WI38 (cell line): ENCODE results near the gene CAMK1G.

ENCODE experiments used
- H3K4me3 ChIP-seq: 2 replicates; pipeline ENCODE4 v1.5.1; 2011; ENCODE audit warnings: low read depth, mild to moderate bottlenecking, control low read depth, low read length
- TF ChIP-seq, protein P1 (sequence below): IDR thresholded peaks from 2 replicates; pipeline ENCODE4 v1.5.1; 2012; ENCODE audit warnings: low read depth, mild to moderate bottlenecking, control low read depth, low read length

The CAMK1G gene

DNA sequence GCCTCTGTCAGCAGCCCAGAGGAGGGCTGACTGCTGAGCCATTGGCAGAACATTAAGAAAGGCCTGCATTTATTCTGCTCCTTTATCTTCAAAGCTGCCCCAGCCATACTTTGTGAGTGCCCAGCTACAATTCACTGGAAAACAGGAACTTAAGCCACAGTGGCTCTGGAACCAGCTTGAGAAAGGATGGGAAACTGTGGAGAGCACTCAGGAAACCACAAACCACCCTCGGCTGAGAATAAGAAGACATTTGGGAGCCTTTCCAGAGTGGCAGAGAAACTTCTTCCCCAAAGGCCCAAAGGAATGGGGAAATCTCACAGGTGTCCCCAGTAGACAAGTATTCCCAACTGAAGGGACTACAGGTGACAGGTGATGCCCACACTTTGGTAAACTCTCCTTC lies 66.9 kb downstream of the CAMK1G start:
- H3K4me3 ChIP-seq = no peak overlapping the region
- TF ChIP-seq, protein P1, sequence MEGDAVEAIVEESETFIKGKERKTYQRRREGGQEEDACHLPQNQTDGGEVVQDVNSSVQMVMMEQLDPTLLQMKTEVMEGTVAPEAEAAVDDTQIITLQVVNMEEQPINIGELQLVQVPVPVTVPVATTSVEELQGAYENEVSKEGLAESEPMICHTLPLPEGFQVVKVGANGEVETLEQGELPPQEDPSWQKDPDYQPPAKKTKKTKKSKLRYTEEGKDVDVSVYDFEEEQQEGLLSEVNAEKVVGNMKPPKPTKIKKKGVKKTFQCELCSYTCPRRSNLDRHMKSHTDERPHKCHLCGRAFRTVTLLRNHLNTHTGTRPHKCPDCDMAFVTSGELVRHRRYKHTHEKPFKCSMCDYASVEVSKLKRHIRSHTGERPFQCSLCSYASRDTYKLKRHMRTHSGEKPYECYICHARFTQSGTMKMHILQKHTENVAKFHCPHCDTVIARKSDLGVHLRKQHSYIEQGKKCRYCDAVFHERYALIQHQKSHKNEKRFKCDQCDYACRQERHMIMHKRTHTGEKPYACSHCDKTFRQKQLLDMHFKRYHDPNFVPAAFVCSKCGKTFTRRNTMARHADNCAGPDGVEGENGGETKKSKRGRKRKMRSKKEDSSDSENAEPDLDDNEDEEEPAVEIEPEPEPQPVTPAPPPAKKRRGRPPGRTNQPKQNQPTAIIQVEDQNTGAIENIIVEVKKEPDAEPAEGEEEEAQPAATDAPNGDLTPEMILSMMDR = no peak

DNA sequence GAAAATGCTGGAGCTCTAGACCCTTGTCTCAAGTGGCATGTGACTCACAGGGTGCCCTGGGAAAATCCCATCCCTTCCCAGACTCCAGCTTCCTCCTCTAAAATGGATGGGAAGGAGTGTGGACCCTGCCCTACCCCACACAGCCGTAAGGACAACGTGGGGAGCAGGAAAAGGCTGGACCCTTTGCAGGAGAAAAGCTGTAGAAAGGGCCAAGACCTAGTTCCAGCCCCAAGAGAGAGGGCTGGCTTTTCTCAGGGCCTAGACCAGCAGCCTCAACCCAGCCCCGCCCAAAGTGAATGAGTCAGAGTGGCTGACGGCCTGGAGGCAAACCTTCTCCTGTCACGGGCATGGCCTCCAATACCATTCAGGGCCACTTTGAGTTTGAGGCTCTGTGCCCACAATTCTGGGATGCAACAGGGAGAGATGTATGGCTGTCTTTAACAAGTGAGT lies 67.6 kb downstream of the CAMK1G start:
- no peak overlapping the region for H3K4me3 ChIP-seq
- TF ChIP-seq, protein P1 = no peak

DNA sequence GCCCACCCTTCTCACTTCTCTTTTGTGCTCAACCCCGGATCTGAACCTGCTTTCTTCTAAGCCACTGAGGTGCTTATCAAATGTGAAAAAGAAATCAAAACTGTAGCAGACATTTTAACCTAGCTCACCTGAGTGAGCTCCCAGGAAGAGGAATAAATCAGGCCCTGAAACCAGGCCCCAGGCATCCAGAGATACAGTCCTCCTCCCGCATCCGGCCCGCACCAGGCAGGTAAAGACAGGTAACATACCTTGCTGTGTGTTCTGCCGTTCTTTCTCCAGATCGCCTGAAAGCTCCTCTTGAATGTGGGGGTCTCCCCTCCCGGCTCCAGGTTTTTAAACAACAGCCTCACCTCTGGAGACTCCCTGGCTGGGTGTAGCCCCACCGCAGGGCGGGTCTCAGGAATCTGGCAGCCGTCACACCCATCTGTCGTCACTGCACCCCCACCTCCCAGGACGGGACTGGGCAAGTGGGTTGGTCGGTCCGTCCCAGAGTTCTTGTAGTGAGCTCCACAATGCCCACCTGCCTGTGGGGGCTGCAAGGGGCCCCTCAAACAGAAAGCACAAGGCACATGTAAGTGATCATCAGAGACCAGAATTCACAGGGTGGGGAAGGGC lies 68.7 kb downstream of the CAMK1G start, which contains the start of gene LAMB3:
TSS of gene LAMB3 (minus strand) at position 305 of the 615 bp plus-strand sequence. CDS start 1,481 bp downstream, outside the sequence.
- TF ChIP-seq, protein P1 = no peak
- H3K4me3 ChIP-seq = no peak within 1 kb of the TSS

DNA sequence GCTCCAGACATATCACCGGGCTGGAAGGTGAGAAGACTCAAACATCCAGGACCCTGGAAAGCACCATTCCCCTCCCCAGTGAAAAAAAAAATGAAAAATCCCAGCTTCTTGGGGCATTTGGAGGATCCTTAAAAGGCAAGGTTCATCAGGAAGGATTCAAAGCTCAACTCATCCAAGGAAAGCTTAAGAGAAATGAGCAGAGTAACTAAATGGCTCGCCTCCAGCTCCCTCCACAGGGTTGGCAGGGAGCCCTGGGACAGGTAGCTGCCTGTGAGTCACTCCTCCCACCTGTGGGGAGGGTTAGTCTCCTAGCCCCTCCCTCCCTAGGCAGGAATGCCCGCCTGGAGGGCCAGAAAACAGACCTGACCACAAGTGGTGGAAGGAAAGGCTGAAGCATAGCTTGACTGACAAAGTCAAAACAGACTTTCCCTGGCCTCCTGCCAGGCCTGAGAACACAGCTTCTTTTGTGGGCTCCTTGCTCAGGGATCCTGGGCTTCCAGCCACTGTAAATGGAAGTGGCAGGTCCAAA lies 69.4 kb downstream of the CAMK1G start:
- no peak overlapping the region for H3K4me3 ChIP-seq
- TF ChIP-seq, protein P1 = no peak

DNA sequence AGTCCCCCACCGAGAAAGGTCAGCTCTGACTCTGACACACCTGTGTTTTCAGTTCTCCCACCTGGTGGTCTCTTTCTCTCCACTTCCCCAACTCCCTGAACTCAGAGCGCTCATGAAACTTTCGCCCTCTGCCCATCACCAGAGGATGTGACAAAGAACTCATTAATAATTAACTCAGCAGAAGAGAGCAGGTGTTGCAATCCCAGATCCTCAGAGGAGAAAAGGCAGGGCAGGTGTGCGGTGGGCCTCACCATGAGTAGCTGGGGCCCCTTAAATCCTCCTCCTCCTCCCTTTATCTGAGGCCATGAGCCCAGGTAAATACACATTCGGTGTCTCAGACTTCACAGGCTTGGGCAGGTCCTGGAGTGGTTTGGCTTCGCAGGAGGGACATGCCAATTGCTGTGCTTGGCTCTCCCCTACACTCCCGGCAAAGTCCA lies 70.4 kb downstream of the CAMK1G start:
- TF ChIP-seq, protein P1 = no peak

DNA sequence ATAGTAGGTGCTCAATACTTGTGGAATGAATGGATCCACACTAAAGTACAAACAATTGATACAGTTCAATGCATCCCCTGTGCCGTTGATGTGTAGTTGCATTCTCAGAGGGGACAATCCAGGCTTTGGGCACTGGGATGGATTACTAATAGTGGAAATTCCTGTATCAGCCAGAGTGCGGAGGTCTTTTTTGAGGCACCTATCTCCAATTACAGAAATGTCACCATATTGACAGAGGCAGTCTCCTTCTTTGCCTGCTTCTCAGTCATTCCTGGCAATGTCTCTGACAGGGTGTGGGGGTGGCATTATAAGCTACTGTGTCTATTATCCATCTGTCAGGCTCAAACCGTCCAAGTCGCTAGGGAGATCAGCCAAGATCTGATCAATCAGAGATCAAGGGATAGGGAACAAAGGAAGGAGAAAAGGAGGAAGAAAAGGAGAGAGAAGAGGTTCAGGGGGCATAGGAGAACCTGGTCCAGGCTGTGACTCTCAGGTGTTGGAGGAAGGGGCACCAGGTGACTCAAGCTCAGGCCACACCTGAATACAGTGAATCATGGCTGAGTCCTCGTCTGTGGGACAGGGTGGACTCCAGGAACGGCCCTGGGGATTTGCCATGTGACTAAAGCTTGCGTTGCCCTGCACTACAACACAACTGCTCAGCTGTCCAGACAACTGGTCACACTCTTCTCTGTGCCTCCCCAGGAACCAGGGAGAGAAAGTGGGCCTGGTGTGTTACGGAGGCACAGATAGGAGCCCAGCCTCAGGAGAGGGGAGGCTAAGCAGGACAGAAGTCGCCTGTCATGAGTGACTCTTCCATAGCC lies 72.1 kb downstream of the CAMK1G start:
- TF ChIP-seq, protein P1 = no peak
- H3K4me3 ChIP-seq = no peak overlapping the region

More for the DNA sequence above, 70.4 kb downstream of the CAMK1G start:
- no peak overlapping the region for H3K4me3 ChIP-seq
